T-helper 1 cell treated with Interleukin-12 subunit alpha and Interleukin-12 subunit beta and Interleukin-4 antibody, amounts not matched to agents 30 ng/mL and 1 ng/mL, for 36 hours (primary cell): ENCODE data around the gene PRR29. TPM values are rescaled to one million over a fixed set of nuclear protein-coding genes. Genes with fewer than 3 reads are reported as not detected.
"Not testable (repeated sequence)": the region's sequence is repeated elsewhere in the genome, so short reads cannot be mapped to it uniquely, and the experiment has no call there.

Experiments used
- intact Hi-C: fragments of 100-400 bp; cut with micrococcal nuclease; formaldehyde crosslinking; loops from one replicate; pipeline ENCODE4 v1.15.1; 2024
- total RNA-seq: library from RNA; stranded (reverse); gene quantifications from 2 replicates; pipeline ENCODE4 v1.2.3, GENCODE V29; 2022

PRR29 gene
- total RNA-seq, 1 donor from 2014 or later = 2.2 TPM

- intact Hi-C loops = no loop called here
Measured at GRCh38 chr17:63973930-63974593, 24.1 kb upstream of the PRR29 start.

GRCh38 chr17:63974594-63975192, 23.5 kb upstream of the PRR29 start:
- intact Hi-C loops = no loop called here

GRCh38 chr17:63975541-63976092, 22.5 kb upstream of the PRR29 start:
- intact Hi-C loops = no loop called here

GRCh38 chr17:63976702-63977101, 21.4 kb upstream of the PRR29 start:
- intact Hi-C loops = no loop called here

GRCh38 chr17:63978272-63979200, 19.6 kb upstream of the PRR29 start:
- intact Hi-C loops = no loop called here

GRCh38 chr17:63982641-63983040, 15.5 kb upstream of the PRR29 start:
- intact Hi-C loops = not testable (repeated sequence)

GRCh38 chr17:63983320-63983719, 14.8 kb upstream of the PRR29 start:
- intact Hi-C loops = no loop called here

- intact Hi-C loops = loop anchor here (2.0 kb wide), 1 partner anchor 41 kb away; no protein-coding TSS in a partner anchor
Measured at GRCh38 chr17:63984236-63984635, 13.9 kb upstream of the PRR29 start.

GRCh38 chr17:63984651-63985386, 13.3 kb upstream of the PRR29 start:
- intact Hi-C loops = loop anchor here (1.0 to 2.0 kb wide), 3 partner anchors 13 to 40 kb away; partner anchors contain the start of gene PRR29

- intact Hi-C loops = loop anchor here (1.0 to 2.0 kb wide), 3 partner anchors 13 to 39 kb away; partner anchors contain the start of gene PRR29
Measured at GRCh38 chr17:63985387-63986140, 12.6 kb upstream of the PRR29 start.

- intact Hi-C loops = no loop called here
Measured at GRCh38 chr17:63986821-63987220, 11.3 kb upstream of the PRR29 start.

- intact Hi-C loops = no loop called here
Measured at GRCh38 chr17:63987221-63988126, 10.7 kb upstream of the PRR29 start.

- intact Hi-C loops = no loop called here
Measured at GRCh38 chr17:63988127-63988478, 10.0 kb upstream of the PRR29 start.

GRCh38 chr17:63988741-63989621, 9.2 kb upstream of the PRR29 start:
- intact Hi-C loops = loop anchor here (1.0 kb wide), 1 partner anchor 41 kb away; no protein-coding TSS in a partner anchor

GRCh38 chr17:63989622-63990345, 8.4 kb upstream of the PRR29 start:
- intact Hi-C loops = loop anchor here (1.0 to 5.0 kb wide), 4 partner anchors 34 to 70 kb away; partner anchors contain the start of gene CD79B

GRCh38 chr17:63991611-63992010, 6.5 kb upstream of the PRR29 start:
- intact Hi-C loops = loop anchor here (5.0 kb wide), 1 partner anchor 59 kb away; the partner anchor contains the start of gene CD79B

GRCh38 chr17:63993368-63993985, 4.7 kb upstream of the PRR29 start:
- intact Hi-C loops = loop anchor here (5.0 kb wide), 1 partner anchor 61 kb away; the partner anchor contains the start of gene CD79B
